ENCODE results near the gene TIMM17A.

The TIMM17A gene

DNA sequence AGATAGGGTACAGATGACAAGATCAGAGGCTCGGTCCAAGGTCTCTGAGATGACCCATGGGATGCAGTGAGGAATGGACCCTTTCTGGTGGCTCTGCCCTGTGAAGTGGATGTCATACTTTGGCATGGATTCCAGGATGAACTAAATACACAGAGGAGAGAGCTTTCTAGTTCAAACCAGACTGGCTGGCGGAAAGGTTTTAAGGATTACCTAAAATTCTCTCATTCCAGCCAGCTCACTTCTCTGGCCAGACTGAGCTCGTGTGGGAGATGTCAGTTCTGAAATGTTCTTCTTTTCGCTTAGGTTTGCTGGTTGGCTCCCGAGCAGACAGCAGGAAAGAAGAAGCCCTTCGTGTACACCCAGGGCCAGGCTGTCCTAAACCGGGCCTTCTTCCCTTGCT lies 33.3 kb downstream of the TIMM17A start:
- CTCF ChIA-PET: interaction anchor here (0.8 to 2.0 kb wide), 4 partner anchors 10 to 127 kb away, joined by 3 to 6 read pairs (median 3); no protein-coding TSS in a partner anchor
- peaks cover 9 to 51% (median 34%) of the 10 kb centered on the region in 4 experiments for H3K36me3 ChIP-seq (ENCODE audit: control insufficient read depth in 4 of 4, insufficient read depth in 4 of 4, low read length in 3 of 4)
- H3K9me3 ChIP-seq (ENCODE audit: control extremely low read depth in 1 of 5, control insufficient read depth in 4 of 5, insufficient read depth in 2 of 5, low read depth in 1 of 5, low read length in 4 of 5): no peaks in the 10 kb centered on the region
- no peak for DNase-seq
- no peaks in the 10 kb centered on the region for H3K27me3 ChIP-seq (replicated peaks in 2 of 5; ENCODE audit: control insufficient read depth in 4 of 5, insufficient read depth in 5 of 5, low read length in 4 of 5)
- H3K4me3 ChIP-seq (ENCODE audit: control insufficient read depth in 1 of 7, extremely low read depth in 1 of 7, insufficient read depth in 4 of 7, low read depth in 2 of 7, low read length in 6 of 7): no peak overlapping the region
- H3K4me1 ChIP-seq (ENCODE audit: control extremely low read depth in 1 of 4, control insufficient read depth in 4 of 4, insufficient read depth in 4 of 4, low read length in 3 of 4): peaks cover 0 to 3% (median 2%) of the 10 kb centered on the region in 4 experiments
- 100% methylated on average over 6 of the region's 7 CpGs for WGBS (ENCODE audit: insufficient coverage)
- H3K27ac ChIP-seq (ENCODE audit: insufficient read depth in 1 of 2, low read depth in 1 of 2, low read length in 2 of 2, poor library complexity in 1 of 2, severe bottlenecking in 2 of 2): no peak overlapping the region
- POLR2A ChIA-PET: no interaction called here

DNA sequence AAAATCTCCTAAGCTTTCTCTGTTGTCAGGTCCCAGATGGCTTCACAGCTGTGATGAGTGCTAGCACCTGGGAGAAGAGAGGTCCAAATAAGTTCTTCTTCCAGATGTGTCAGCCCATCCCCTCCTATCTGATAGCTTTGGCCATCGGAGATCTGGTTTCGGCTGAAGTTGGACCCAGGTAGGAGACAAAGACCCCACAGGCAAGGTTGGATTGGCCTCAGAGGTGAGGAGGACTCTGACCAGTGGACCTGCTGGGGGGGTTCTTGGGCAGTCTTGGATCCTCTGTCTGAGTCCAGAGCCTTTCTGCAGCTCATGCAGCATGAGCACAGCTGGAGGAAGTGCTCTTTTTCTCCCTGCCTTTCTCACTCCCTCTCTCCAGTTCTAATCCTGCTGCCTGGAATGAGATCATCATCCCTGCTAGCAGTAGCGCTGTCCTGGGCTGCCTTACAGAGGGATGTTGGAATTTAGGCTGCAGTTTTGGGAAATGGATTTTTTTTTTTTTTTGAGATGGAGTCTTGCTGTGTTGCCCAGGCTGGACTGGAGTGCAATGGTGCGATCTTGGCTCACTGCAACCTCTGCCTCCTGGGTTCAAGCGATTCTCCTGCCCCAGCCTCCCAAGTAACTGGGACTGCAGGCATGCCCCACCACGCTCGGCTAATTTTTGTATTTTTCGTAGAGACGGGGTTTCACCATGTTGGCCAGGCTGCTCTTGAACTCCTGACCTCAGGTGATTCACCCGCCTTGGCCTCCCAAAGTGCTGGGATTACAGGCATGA lies 34.2 kb downstream of the TIMM17A start:
- H3K27ac ChIP-seq (ENCODE audit: insufficient read depth in 1 of 2, low read depth in 1 of 2, low read length in 2 of 2, poor library complexity in 1 of 2, severe bottlenecking in 2 of 2): no peak overlapping the region
- H3K36me3 ChIP-seq (ENCODE audit: control insufficient read depth in 4 of 4, insufficient read depth in 4 of 4, low read length in 3 of 4): peaks cover 9 to 60% (median 38%) of the 10 kb centered on the region in 4 experiments
- CTCF ChIA-PET: interaction anchor here (1.0 to 2.0 kb wide), 3 partner anchors 10 to 18 kb away, joined by 3 to 6 read pairs (median 3); no protein-coding TSS in a partner anchor

DNA sequence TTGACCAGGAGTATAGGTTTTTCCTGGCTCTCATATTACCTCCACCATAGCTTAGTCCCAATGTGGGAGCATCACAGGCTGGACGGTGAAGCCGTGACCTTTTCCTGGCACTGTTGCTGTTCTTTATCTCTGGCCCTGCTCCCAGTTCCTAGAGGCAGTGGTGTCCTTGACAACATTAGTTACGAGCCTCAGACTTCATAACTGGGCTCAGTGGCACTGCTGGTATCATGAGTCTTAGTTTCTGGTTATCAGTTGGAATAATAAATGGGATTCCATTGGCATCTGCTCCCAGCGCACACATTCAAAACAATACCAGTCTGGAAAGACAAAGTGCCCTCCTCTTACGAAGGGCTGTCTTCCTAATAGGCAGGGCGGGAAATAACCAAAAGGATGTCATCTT lies 35.1 kb downstream of the TIMM17A start:
- no peak overlapping the region for H3K4me3 ChIP-seq (ENCODE audit: control insufficient read depth in 1 of 7, extremely low read depth in 1 of 7, insufficient read depth in 4 of 7, low read depth in 2 of 7, low read length in 6 of 7)
- WGBS (ENCODE audit: insufficient coverage): 98% methylated on average over 5 of the region's 6 CpGs
- no peaks in the 10 kb centered on the region for H3K27me3 ChIP-seq (replicated peaks in 2 of 5; ENCODE audit: control insufficient read depth in 4 of 5, insufficient read depth in 5 of 5, low read length in 4 of 5)
- no peak overlapping the region for H3K27ac ChIP-seq (ENCODE audit: insufficient read depth in 1 of 2, low read depth in 1 of 2, low read length in 2 of 2, poor library complexity in 1 of 2, severe bottlenecking in 2 of 2)
- H3K9me3 ChIP-seq (ENCODE audit: control extremely low read depth in 1 of 5, control insufficient read depth in 4 of 5, insufficient read depth in 2 of 5, low read depth in 1 of 5, low read length in 4 of 5): no peaks in the 10 kb centered on the region
- H3K4me1 ChIP-seq (ENCODE audit: control extremely low read depth in 1 of 4, control insufficient read depth in 4 of 4, insufficient read depth in 4 of 4, low read length in 3 of 4): no peaks in the 10 kb centered on the region
- H3K36me3 ChIP-seq (ENCODE audit: control insufficient read depth in 4 of 4, insufficient read depth in 4 of 4, low read length in 3 of 4): peaks cover 9 to 66% (median 38%) of the 10 kb centered on the region in 4 experiments
- no peak for DNase-seq
- POLR2A ChIA-PET: no interaction called here
- CTCF ChIA-PET: interaction anchor here (2.0 kb wide), 1 partner anchor 12 kb away, joined by 6 read pairs; no protein-coding TSS in a partner anchor

More for the DNA sequence above, 34.2 kb downstream of the TIMM17A start:
- Histone ChIP-seq H3K9me3 (ENCODE audit: control extremely low read depth in 1 of 5, control insufficient read depth in 4 of 5, insufficient read depth in 2 of 5, low read depth in 1 of 5, low read length in 4 of 5) (no peaks in the 10 kb centered on the region), H3K4me3 (ENCODE audit: control insufficient read depth in 1 of 7, extremely low read depth in 1 of 7, insufficient read depth in 4 of 7, low read depth in 2 of 7, low read length in 6 of 7) (no peak overlapping the region), H3K4me1 (ENCODE audit: control extremely low read depth in 1 of 4, control insufficient read depth in 4 of 4, insufficient read depth in 4 of 4, low read length in 3 of 4) (no peaks in the 10 kb centered on the region), H3K27me3 (replicated peaks in 2 of 5; ENCODE audit: control insufficient read depth in 4 of 5, insufficient read depth in 5 of 5, low read length in 4 of 5) (no peaks in the 10 kb centered on the region)
- POLR2A ChIA-PET: no interaction called here
- no peak for DNase-seq
- WGBS (ENCODE audit: insufficient coverage): 98% methylated on average over 7 of the region's 10 CpGs

DNA sequence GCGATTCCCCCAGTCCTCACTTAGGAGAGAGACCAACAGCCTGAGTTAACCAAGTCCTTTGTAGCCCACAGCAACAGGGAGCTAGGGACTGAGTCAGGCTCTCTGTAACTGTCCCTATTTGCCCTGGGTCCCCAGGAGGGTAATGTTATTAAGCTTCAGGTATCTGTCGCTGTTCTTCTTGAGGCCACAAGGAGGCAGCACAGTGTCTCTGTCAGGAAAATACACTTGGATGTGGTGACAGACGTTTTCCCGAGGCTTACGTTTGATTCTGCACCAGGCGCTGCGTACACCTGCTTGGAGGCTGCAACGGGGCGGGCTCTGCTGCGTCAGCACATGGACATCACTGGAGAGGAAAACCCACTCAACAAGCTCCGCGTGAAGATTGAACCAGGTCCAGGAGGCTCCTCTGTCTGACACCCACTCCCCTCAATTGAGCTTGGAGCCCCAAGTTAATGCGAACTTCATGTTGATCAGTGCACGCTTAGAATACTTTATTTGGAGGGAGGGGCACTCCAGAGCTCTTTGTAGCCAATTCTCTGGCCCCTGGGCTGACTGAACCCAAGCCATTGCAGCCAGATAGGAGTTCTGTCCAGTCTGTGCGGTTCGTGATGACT lies 44.4 kb downstream of the TIMM17A start:
- H3K9me3 ChIP-seq (ENCODE audit: control extremely low read depth in 1 of 5, control insufficient read depth in 4 of 5, insufficient read depth in 2 of 5, low read depth in 1 of 5, low read length in 4 of 5): no peaks in the 10 kb centered on the region
- H3K27ac ChIP-seq (ENCODE audit: insufficient read depth in 1 of 2, low read depth in 1 of 2, low read length in 2 of 2, poor library complexity in 1 of 2, severe bottlenecking in 2 of 2): no peak overlapping the region
- H3K4me3 ChIP-seq (ENCODE audit: control insufficient read depth in 1 of 7, extremely low read depth in 1 of 7, insufficient read depth in 4 of 7, low read depth in 2 of 7, low read length in 6 of 7): no peak overlapping the region
- DNase-seq: peak; percentile 47 to 66 (median 64)
- no peaks in the 10 kb centered on the region for H3K27me3 ChIP-seq (replicated peaks in 2 of 5; ENCODE audit: control insufficient read depth in 4 of 5, insufficient read depth in 5 of 5, low read length in 4 of 5)
- peaks cover 3 to 82% (median 61%) of the 10 kb centered on the region in 4 experiments for H3K36me3 ChIP-seq (ENCODE audit: control insufficient read depth in 4 of 4, insufficient read depth in 4 of 4, low read length in 3 of 4)
- ChIA-PET CTCF (interaction anchor here (0.7 to 4.3 kb wide), 19 partner anchors 8 to 178 kb away, joined by 3 to 43 read pairs (median 3); partner anchors contain the start of genes ELF3, GPR37L1 and LMOD1), POLR2A (no interaction called here)
- H3K4me1 ChIP-seq (ENCODE audit: control extremely low read depth in 1 of 4, control insufficient read depth in 4 of 4, insufficient read depth in 4 of 4, low read length in 3 of 4): no peaks in the 10 kb centered on the region
- 83% methylated on average over 16 of the region's 16 CpGs for WGBS (ENCODE audit: insufficient coverage)

DNA sequence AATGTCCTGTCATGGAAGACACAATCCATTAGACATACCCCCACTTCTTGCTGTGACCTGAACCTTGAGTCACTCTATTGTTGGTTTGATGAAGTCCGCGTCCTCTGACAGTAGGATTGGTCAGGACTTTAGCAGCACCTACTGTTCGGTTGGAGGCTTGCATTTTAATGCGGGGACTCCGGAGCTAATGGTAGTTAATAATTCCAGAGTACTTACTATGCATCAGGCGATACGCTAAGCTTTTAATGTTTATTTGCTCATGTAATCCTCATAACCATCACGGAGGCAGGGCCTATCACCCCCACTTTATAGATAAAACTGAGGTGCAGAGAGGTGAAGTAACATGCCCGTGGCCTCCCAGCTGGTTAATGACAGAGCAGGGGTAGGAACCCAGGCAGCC lies 47.2 kb downstream of the TIMM17A start:
- 79% methylated on average over 6 of the region's 9 CpGs for WGBS (ENCODE audit: insufficient coverage)
- no peaks in the 10 kb centered on the region for H3K9me3 ChIP-seq (ENCODE audit: control extremely low read depth in 1 of 5, control insufficient read depth in 4 of 5, insufficient read depth in 2 of 5, low read depth in 1 of 5, low read length in 4 of 5)
- ChIA-PET CTCF (interaction anchor here (1.5 to 3.3 kb wide), 2 partner anchors 22 to 132 kb away, joined by 4 to 31 read pairs; no protein-coding TSS in a partner anchor), POLR2A (no interaction called here)
- H3K36me3 ChIP-seq (ENCODE audit: control insufficient read depth in 4 of 4, insufficient read depth in 4 of 4, low read length in 3 of 4): peaks cover 3 to 79% (median 58%) of the 10 kb centered on the region in 4 experiments
- no peak for DNase-seq
- no peaks in the 10 kb centered on the region for H3K27me3 ChIP-seq (replicated peaks in 2 of 5; ENCODE audit: control insufficient read depth in 4 of 5, insufficient read depth in 5 of 5, low read length in 4 of 5)
- no peaks in the 10 kb centered on the region for H3K4me1 ChIP-seq (ENCODE audit: control extremely low read depth in 1 of 4, control insufficient read depth in 4 of 4, insufficient read depth in 4 of 4, low read length in 3 of 4)
- H3K4me3 ChIP-seq (ENCODE audit: control insufficient read depth in 1 of 7, extremely low read depth in 1 of 7, insufficient read depth in 4 of 7, low read depth in 2 of 7, low read length in 6 of 7): no peak overlapping the region
- no peak overlapping the region for H3K27ac ChIP-seq (ENCODE audit: insufficient read depth in 1 of 2, low read depth in 1 of 2, low read length in 2 of 2, poor library complexity in 1 of 2, severe bottlenecking in 2 of 2)

DNA sequence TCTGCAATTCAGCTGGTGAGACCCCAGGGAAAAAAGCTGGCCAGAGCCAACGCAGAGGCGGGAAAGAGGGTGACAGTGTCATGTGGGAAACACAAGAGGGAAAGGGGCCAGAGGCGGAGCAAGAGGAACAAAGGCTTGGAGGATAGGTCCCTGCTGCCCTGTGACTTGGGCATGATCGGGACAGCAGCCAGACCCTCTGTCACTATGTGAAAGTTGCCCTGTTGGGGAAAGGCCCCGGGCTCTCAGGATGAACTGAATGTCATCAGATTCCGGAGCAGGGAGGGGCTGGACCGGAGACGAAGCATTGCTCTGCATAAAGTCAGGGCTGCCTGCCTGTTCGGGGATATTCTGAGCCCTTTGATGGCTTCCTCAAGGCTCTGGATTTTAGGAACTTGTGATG lies 49.4 kb downstream of the TIMM17A start:
- Histone ChIP-seq H3K4me1 (ENCODE audit: control extremely low read depth in 1 of 4, control insufficient read depth in 4 of 4, insufficient read depth in 4 of 4, low read length in 3 of 4) (no peaks in the 10 kb centered on the region), H3K9me3 (ENCODE audit: control extremely low read depth in 1 of 5, control insufficient read depth in 4 of 5, insufficient read depth in 2 of 5, low read depth in 1 of 5, low read length in 4 of 5) (no peaks in the 10 kb centered on the region), H3K27ac (ENCODE audit: insufficient read depth in 1 of 2, low read depth in 1 of 2, low read length in 2 of 2, poor library complexity in 1 of 2, severe bottlenecking in 2 of 2) (no peak overlapping the region), H3K27me3 (replicated peaks in 2 of 5; ENCODE audit: control insufficient read depth in 4 of 5, insufficient read depth in 5 of 5, low read length in 4 of 5) (no peaks in the 10 kb centered on the region), H3K4me3 (ENCODE audit: control insufficient read depth in 1 of 7, extremely low read depth in 1 of 7, insufficient read depth in 4 of 7, low read depth in 2 of 7, low read length in 6 of 7) (no peak overlapping the region), H3K36me3 (ENCODE audit: control insufficient read depth in 4 of 4, insufficient read depth in 4 of 4, low read length in 3 of 4) (peaks cover 3 to 67% (median 52%) of the 10 kb centered on the region in 4 experiments)
- no peak for DNase-seq
- POLR2A ChIA-PET: no interaction called here
- WGBS (ENCODE audit: insufficient coverage): 96% methylated on average over 9 of the region's 9 CpGs
- CTCF ChIA-PET: interaction anchor here (1.1 to 1.5 kb wide), 2 partner anchors 10 to 131 kb away, joined by 5 to 6 read pairs; no protein-coding TSS in a partner anchor

DNA sequence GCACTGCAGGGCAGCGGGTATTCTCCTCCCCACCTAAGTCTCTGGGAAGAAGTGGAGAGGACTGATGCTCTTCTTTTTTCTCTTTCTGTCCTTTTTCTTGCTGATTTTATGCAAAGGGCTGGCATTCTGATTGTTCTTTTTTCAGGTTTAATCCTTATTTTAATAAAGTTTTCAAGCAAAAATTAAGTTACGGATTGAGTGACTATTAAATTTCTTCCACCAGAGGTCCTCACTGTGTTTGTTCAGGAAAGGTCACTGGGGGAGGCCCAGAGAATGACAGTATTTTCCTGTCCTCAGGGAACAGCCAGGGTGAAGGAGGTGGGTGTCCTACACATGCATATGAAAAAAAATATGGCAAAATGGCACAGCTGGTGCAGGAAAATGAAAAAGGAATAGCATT lies 50.7 kb downstream of the TIMM17A start:
- H3K36me3 ChIP-seq (ENCODE audit: control insufficient read depth in 4 of 4, insufficient read depth in 4 of 4, low read length in 3 of 4): peaks cover 0 to 56% (median 43%) of the 10 kb centered on the region in 4 experiments
- H3K27ac ChIP-seq (ENCODE audit: insufficient read depth in 1 of 2, low read depth in 1 of 2, low read length in 2 of 2, poor library complexity in 1 of 2, severe bottlenecking in 2 of 2): no peak overlapping the region
- H3K9me3 ChIP-seq (ENCODE audit: control extremely low read depth in 1 of 5, control insufficient read depth in 4 of 5, insufficient read depth in 2 of 5, low read depth in 1 of 5, low read length in 4 of 5): no peaks in the 10 kb centered on the region
- H3K27me3 ChIP-seq (replicated peaks in 2 of 5; ENCODE audit: control insufficient read depth in 4 of 5, insufficient read depth in 5 of 5, low read length in 4 of 5): no peaks in the 10 kb centered on the region
- no peaks in the 10 kb centered on the region for H3K4me1 ChIP-seq (ENCODE audit: control extremely low read depth in 1 of 4, control insufficient read depth in 4 of 4, insufficient read depth in 4 of 4, low read length in 3 of 4)
- no peak for DNase-seq
- no peak overlapping the region for H3K4me3 ChIP-seq (ENCODE audit: control insufficient read depth in 1 of 7, extremely low read depth in 1 of 7, insufficient read depth in 4 of 7, low read depth in 2 of 7, low read length in 6 of 7)
- ChIA-PET CTCF (interaction anchor here (0.7 to 1.7 kb wide), 7 partner anchors 40 to 130 kb away, joined by 3 to 6 read pairs (median 3); no protein-coding TSS in a partner anchor), POLR2A (no interaction called here)
- WGBS (ENCODE audit: insufficient coverage): 100% methylated on average over 1 of the region's 2 CpGs

All from common myeloid progenitor, CD34-positive (primary cell).